ENCODE data around the gene ASXL2.
A peak's percentile ranks its signal among the peaks of the same experiment; 100 is the strongest.
"Not testable (repeated sequence)": the region's sequence is repeated elsewhere in the genome, so short reads cannot be mapped to it uniquely, and the experiment has no call there.

ASXL2 gene

GRCh38 chr2:25891672-25892071 lies 13.4 kb upstream of the ASXL2 start:
- no peak for DNase-seq (ENCODE audit: low read depth in 2 of 2)

- no peak for DNase-seq (ENCODE audit: low read depth in 2 of 2)
Observed at GRCh38 chr2:25887624-25888242, 9.4 kb upstream of the ASXL2 start.

GRCh38 chr2:25885933-25886332 lies 7.6 kb upstream of the ASXL2 start:
- no peak for DNase-seq (ENCODE audit: low read depth in 2 of 2)

- no peak for DNase-seq (ENCODE audit: low read depth in 2 of 2)
Observed at GRCh38 chr2:25881764-25882163, 3.5 kb upstream of the ASXL2 start.

- no peak for DNase-seq (ENCODE audit: low read depth in 2 of 2)
Observed at GRCh38 chr2:25879133-25879730, 945 bp upstream of the ASXL2 start.

- DNase-seq (ENCODE audit: low read depth in 2 of 2), result peak; percentile 27 to 32
Observed at GRCh38 chr2:25877431-25878360, 591 bp downstream of the ASXL2 start.

GRCh38 chr2:25872134-25872533 lies 6.2 kb downstream of the ASXL2 start:
- DNase-seq (ENCODE audit: low read depth in 2 of 2), result no peak

GRCh38 chr2:25867396-25868003 lies 10.8 kb downstream of the ASXL2 start:
- DNase-seq (ENCODE audit: low read depth in 2 of 2), result no peak

- DNase-seq (ENCODE audit: low read depth in 2 of 2), result no peak
Observed at GRCh38 chr2:25856377-25856776, 21.9 kb downstream of the ASXL2 start.

- DNase-seq (ENCODE audit: low read depth in 2 of 2), result no peak
Observed at GRCh38 chr2:25855065-25855464, 23.2 kb downstream of the ASXL2 start.

- DNase-seq (ENCODE audit: low read depth in 2 of 2), result no peak
Observed at GRCh38 chr2:25854613-25855012, 23.7 kb downstream of the ASXL2 start.

GRCh38 chr2:25853038-25853638 lies 25.1 kb downstream of the ASXL2 start:
- DNase-seq (ENCODE audit: low read depth in 2 of 2), result no peak

GRCh38 chr2:25851740-25852503 lies 26.4 kb downstream of the ASXL2 start:
- peak in 1 of 2 donors; percentile 25 for DNase-seq (ENCODE audit: low read depth in 2 of 2)

- DNase-seq (ENCODE audit: low read depth in 2 of 2), result not testable (repeated sequence)
Observed at GRCh38 chr2:25850400-25850799, 27.9 kb downstream of the ASXL2 start.

GRCh38 chr2:25849350-25849749 lies 28.9 kb downstream of the ASXL2 start:
- not testable (repeated sequence) for DNase-seq (ENCODE audit: low read depth in 2 of 2)

GRCh38 chr2:25845843-25846505 lies 32.3 kb downstream of the ASXL2 start:
- no peak for DNase-seq (ENCODE audit: low read depth in 2 of 2)

- DNase-seq (ENCODE audit: low read depth in 2 of 2), result no peak
Observed at GRCh38 chr2:25844089-25844488, 34.2 kb downstream of the ASXL2 start.

GRCh38 chr2:25842155-25842554 lies 36.1 kb downstream of the ASXL2 start:
- no peak for DNase-seq (ENCODE audit: low read depth in 2 of 2)

GRCh38 chr2:25838152-25838756 lies 40.0 kb downstream of the ASXL2 start:
- no peak for DNase-seq (ENCODE audit: low read depth in 2 of 2)

- no peak for DNase-seq (ENCODE audit: low read depth in 2 of 2)
Observed at GRCh38 chr2:25835906-25836305, 42.4 kb downstream of the ASXL2 start.

All from stimulated activated CD8-positive, alpha-beta memory T cell treated with anti-CD3 and anti-CD28 coated beads, Interleukin-7, amount 100 ng/mL, for 4 hours (primary cell).